GM23248 (cell line): Measurements from ENCODE around the gene WDR73. TPM values are rescaled to one million over a fixed set of nuclear protein-coding genes. Genes with fewer than 3 reads are reported as not detected.

Source experiments
- DNase-seq: peaks from one replicate; pipeline ENCODE4 v3.0.0-alpha.2; 2015
- H2AFZ ChIP-seq: fragments of 200-600 bp; sonication (generic); 2 replicates; pipeline ENCODE4 v1.6.1; 2016; ENCODE audit warnings: antibody characterized with exemption
- H3F3A ChIP-seq: fragments of 200-600 bp; sonication (generic); 2 replicates; pipeline ENCODE4 v1.6.1; 2016; ENCODE audit warnings: mild to moderate bottlenecking, antibody characterized with exemption, mixed run types; ENCODE audit not compliant: insufficient read depth
- H3K27ac ChIP-seq: fragments of 200-600 bp; sonication (generic); 2 replicates; pipeline ENCODE4 v1.5.1; 2016; ENCODE audit warnings: mild to moderate bottlenecking
- H3K27me3 ChIP-seq: fragments of 200-600 bp; sonication (generic); replicated peaks from 2 replicates; pipeline ENCODE4 v1.6.1; 2016; ENCODE audit warnings: mild to moderate bottlenecking; ENCODE audit not compliant: insufficient read depth
- H3K36me3 ChIP-seq: fragments of 200-600 bp; sonication (generic); 2 replicates; pipeline ENCODE4 v1.6.1; 2016; ENCODE audit warnings: low read depth, mild to moderate bottlenecking
- H3K4me1 ChIP-seq: fragments of 200-600 bp; sonication (generic); 2 replicates; pipeline ENCODE4 v1.6.1; 2016; ENCODE audit warnings: mild to moderate bottlenecking; ENCODE audit not compliant: insufficient read depth
- H3K4me2 ChIP-seq: fragments of 200-600 bp; sonication (generic); one replicate; pipeline ENCODE4 v1.6.1; 2016; ENCODE audit warnings: mild to moderate bottlenecking; ENCODE audit not compliant: unreplicated experiment
- H3K4me3 ChIP-seq: fragments of 200-600 bp; sonication (generic); 2 replicates; pipeline ENCODE4 v1.5.1; 2016; ENCODE audit warnings: mild to moderate bottlenecking
- H3K79me2 ChIP-seq: fragments of 200-600 bp; sonication (generic); 2 replicates; pipeline ENCODE4 v1.6.1; 2016; ENCODE audit warnings: mild to moderate bottlenecking; ENCODE audit not compliant: insufficient read depth
- H3K9ac ChIP-seq: fragments of 200-600 bp; sonication (generic); 2 replicates; pipeline ENCODE4 v1.6.1; 2016; ENCODE audit warnings: mild to moderate bottlenecking
- H3K9me2 ChIP-seq: fragments of 200-600 bp; sonication (generic); 2 replicates; pipeline ENCODE4 v1.6.1; 2016; ENCODE audit warnings: mixed run types, mild to moderate bottlenecking, moderate library complexity; ENCODE audit not compliant: insufficient read depth
- H3K9me3 ChIP-seq: fragments of 200-600 bp; sonication (generic); one replicate; pipeline ENCODE4 v1.6.1; 2017; ENCODE audit warnings: low read depth
- H4K20me1 ChIP-seq: fragments of 200-600 bp; sonication (generic); 2 replicates; pipeline ENCODE4 v1.6.0; 2016; ENCODE audit not compliant: insufficient read depth
- EZH2 ChIP-seq: fragments of 200-600 bp; sonication (generic); IDR thresholded peaks from 2 replicates; pipeline ENCODE4 v1.6.1; 2018; ENCODE audit warnings: antibody characterized with exemption, mild to moderate bottlenecking; ENCODE audit not compliant: insufficient read depth, poor library complexity, severe bottlenecking
- EZH2phosphoT487 ChIP-seq: fragments of 200-600 bp; sonication (generic); IDR thresholded peaks from 2 replicates; pipeline ENCODE4 v1.6.1; 2018; ENCODE audit warnings: antibody characterized with exemption, moderate library complexity, mild to moderate bottlenecking, low read depth; ENCODE audit not compliant: insufficient read depth
- WGBS, 2 experiments: methylation state at CpG; one replicate each; pipeline ENCODE4 v1.1.6; 2015 to 2017; ENCODE audit warnings: low lambda C conversion rate in 2 of 2, low coverage in 1 of 2; ENCODE audit errors: missing lambda C conversion rate in 2 of 2; 5-methylcytosine and 5-hydroxymethylcytosine counted together
- in situ Hi-C: fragments of 300-500 bp; cut with MboI; formaldehyde crosslinking; loops from 2 replicates; pipeline ENCODE4 v1.15.0; 2020
- polyA plus RNA-seq: library from polyadenylated mRNA; unstranded; fragments of >200 nt; fragmentation: Nextera tagmentation; extraction: Ambion mirVana; gene quantifications from 2 replicates; pipeline ENCODE4 v1.2.1, GENCODE V29; 2016
- total RNA-seq: library from RNA; depleted of rRNA; stranded (reverse); fragments of >200 nt; shearing (Covaris generic); gene quantifications from 2 replicates; pipeline ENCODE4 v1.2.3, GENCODE V29; 2014; rRNA removed

WDR73 gene
- total RNA-seq (26.0 and 31.9 TPM in 2 replicates), polyA plus RNA-seq (25.2 and 25.6 TPM in 2 replicates)

- Histone ChIP-seq H2AFZ (peak within 1 kb of the TSS; percentile 91), H3K36me3 (peaks cover 17% of the 10 kb centered on the region), H3K4me2 (peak within 1 kb of the TSS; percentile 94), H3K79me2 (peaks cover 39% of the 10 kb centered on the region), H3K4me1 (peaks cover 30% of the 10 kb centered on the region), H3K27ac (peak within 1 kb of the TSS; percentile 88), H3K27me3 (no peaks in the 10 kb centered on the region), H3K9me3 (no peaks in the 10 kb centered on the region), H3K9ac (peak within 1 kb of the TSS; percentile 93), H3F3A (peaks cover 22% of the 10 kb centered on the region), H3K4me3 (peak within 1 kb of the TSS; percentile 93), H3K9me2 (no peaks in the 10 kb centered on the region), H4K20me1 (no peaks in the 10 kb centered on the region)
- 0 to 1% methylated on average over 39 to 49 of the region's 49 CpGs for WGBS, 2 experiments
- in situ Hi-C loops: loop anchor here (10.0 kb wide), 1 partner anchor 271 kb away; no protein-coding TSS in a partner anchor
- no peak for TF ChIP-seq EZH2
- TF ChIP-seq EZH2phosphoT487: no peak
- peak; percentile 98 for DNase-seq
These were observed at the start of gene WDR73 for GRCh38 chr15:84653910-84654688. TSS of gene WDR73 (minus strand) at chr15:84654283. CDS start at chr15:84654274, 9 bp downstream.

- Histone ChIP-seq H4K20me1 (peaks cover 10% of the 10 kb centered on the region), H3K4me2 (no peak overlapping the region), H3K36me3 (no peaks in the 10 kb centered on the region), H3K4me1 (peaks cover 12% of the 10 kb centered on the region), H3K9me2 (no peaks in the 10 kb centered on the region), H3K27me3 (no peaks in the 10 kb centered on the region), H3K9me3 (no peaks in the 10 kb centered on the region), H2AFZ (no peak overlapping the region), H3K4me3 (no peak overlapping the region), H3K9ac (no peak overlapping the region), H3K27ac (no peak overlapping the region), H3F3A (peaks cover 21% of the 10 kb centered on the region), H3K79me2 (peaks cover 100% of the 10 kb centered on the region)
- no peak for TF ChIP-seq EZH2
- no peak for TF ChIP-seq EZH2phosphoT487
- 95 to 98% methylated on average over 5 of the region's 5 CpGs for WGBS, 2 experiments
- in situ Hi-C loops: no loop called here
- DNase-seq: no peak
These were observed 49.7 kb upstream of the WDR73 start for GRCh38 chr15:84703808-84704207.

- H3K27me3 ChIP-seq: no peaks in the 10 kb centered on the region
- H4K20me1 ChIP-seq: peaks cover 7% of the 10 kb centered on the region; the same call in 1 of the 2 replicates
- H3F3A ChIP-seq: peaks cover 17% of the 10 kb centered on the region
- DNase-seq: peak; percentile 44
- in situ Hi-C loops: no loop called here
- H3K9me2 ChIP-seq: no peaks in the 10 kb centered on the region
- 63% methylated on average over 4 of the region's 4 CpGs for WGBS, 2 experiments
- H3K27ac ChIP-seq: no peak overlapping the region
- no peaks in the 10 kb centered on the region for H3K9me3 ChIP-seq
- no peak overlapping the region for H3K4me3 ChIP-seq
- H3K4me1 ChIP-seq: peaks cover 9% of the 10 kb centered on the region
- H3K79me2 ChIP-seq: peaks cover 100% of the 10 kb centered on the region
- no peaks in the 10 kb centered on the region for H3K36me3 ChIP-seq
- no peak overlapping the region for H2AFZ ChIP-seq
- no peak overlapping the region for H3K4me2 ChIP-seq
- H3K9ac ChIP-seq: no peak overlapping the region
- TF ChIP-seq EZH2phosphoT487 (no peak), EZH2 (no peak)
These were observed 48.9 kb upstream of the WDR73 start for GRCh38 chr15:84702961-84703482.

- Histone ChIP-seq H3K79me2 (peaks cover 100% of the 10 kb centered on the region), H3K4me1 (no peaks in the 10 kb centered on the region; the same call in 1 of the 2 replicates), H3K9me2 (no peaks in the 10 kb centered on the region), H4K20me1 (peaks cover 7% of the 10 kb centered on the region; the same call in 1 of the 2 replicates), H3K4me3 (no peak overlapping the region), H3K27ac (no peak overlapping the region), H3K36me3 (no peaks in the 10 kb centered on the region), H3F3A (peaks cover 16% of the 10 kb centered on the region; the same call in 1 of the 2 replicates), H3K27me3 (no peaks in the 10 kb centered on the region), H3K9ac (no peak overlapping the region), H3K9me3 (no peaks in the 10 kb centered on the region), H2AFZ (no peak overlapping the region), H3K4me2 (no peak overlapping the region)
- in situ Hi-C loops: no loop called here
- 80 to 85% methylated on average over 8 of the region's 8 CpGs for WGBS, 2 experiments
- TF ChIP-seq EZH2phosphoT487 (no peak), EZH2 (no peak)
- DNase-seq: no peak
These were observed 45.6 kb upstream of the WDR73 start for GRCh38 chr15:84699538-84700191.
